Measurements from ENCODE around the gene NGDN. TPM values are rescaled to one million over a fixed set of nuclear protein-coding genes. Genes with fewer than 3 reads are reported as not detected.
"Not testable (repeated sequence)": the region's sequence is repeated elsewhere in the genome, so short reads cannot be mapped to it uniquely, and the experiment has no call there.

The NGDN gene
- total RNA-seq, 1 donor from 2014 or later = 51.7 TPM

DNA sequence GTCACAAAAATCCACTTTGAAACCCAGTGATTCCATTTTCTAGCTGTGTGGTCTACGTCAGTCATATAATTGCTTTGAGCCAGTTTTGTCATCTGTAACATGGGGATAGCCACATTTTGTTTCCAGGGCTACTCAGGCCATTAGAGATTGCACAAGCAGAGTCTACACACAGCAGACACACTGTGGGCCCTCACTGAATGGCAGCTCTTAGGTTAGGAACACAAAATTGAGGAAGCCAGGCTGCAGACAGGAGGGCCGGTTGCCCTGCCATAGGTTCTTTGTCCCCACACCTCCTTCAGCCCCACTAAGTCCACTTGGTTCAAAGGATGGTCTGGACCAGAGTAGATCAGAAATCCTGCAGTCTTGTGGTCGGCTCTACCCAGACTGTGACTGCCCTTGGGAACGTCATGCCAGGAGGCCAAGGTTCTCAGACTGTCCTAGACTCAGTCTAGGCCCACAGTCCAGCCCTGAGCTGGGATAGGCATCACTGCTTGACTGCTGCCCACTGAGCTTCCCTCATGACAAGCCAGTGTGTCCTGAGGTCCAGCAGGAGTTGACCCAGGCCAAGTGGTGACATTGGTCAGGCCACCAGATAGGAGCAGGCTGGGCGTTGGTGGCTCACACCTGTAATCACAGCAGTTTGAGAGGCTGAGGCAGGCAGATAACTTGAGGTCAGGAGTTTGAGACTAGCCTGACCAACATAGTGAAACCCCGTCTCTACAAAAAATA is 30.2 kb upstream of the NGDN start:
- DNase-seq (ENCODE audit: low read depth, low spot score) = no peak

- DNase-seq (ENCODE audit: low read depth, low spot score) = no peak
Measured at GRCh38 chr14:23441076-23441475, 28.4 kb upstream of the NGDN start.

- no peak for DNase-seq (ENCODE audit: low read depth, low spot score)
Measured at GRCh38 chr14:23442721-23443356, 26.7 kb upstream of the NGDN start.

DNA sequence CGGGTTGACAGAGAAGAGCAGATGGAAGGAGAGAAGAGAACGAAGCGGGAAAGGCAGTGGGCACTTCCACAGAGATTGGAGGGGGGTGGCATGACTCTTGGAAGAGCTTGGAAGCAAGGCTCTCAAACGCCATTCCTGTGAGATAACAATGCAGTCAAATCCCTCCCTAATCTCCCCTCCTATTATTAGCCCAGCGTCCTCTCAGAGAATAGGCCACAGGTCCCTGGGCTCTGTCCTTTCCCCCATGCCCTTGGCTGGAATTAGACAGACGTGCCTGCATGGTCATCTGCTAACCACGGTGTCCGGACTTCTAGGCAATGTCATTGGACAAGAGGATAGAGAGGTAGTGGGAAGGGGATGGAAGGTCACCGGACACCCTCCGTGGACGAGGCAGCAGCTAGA is 26.1 kb upstream of the NGDN start:
- DNase-seq (ENCODE audit: low read depth, low spot score) = no peak

DNA sequence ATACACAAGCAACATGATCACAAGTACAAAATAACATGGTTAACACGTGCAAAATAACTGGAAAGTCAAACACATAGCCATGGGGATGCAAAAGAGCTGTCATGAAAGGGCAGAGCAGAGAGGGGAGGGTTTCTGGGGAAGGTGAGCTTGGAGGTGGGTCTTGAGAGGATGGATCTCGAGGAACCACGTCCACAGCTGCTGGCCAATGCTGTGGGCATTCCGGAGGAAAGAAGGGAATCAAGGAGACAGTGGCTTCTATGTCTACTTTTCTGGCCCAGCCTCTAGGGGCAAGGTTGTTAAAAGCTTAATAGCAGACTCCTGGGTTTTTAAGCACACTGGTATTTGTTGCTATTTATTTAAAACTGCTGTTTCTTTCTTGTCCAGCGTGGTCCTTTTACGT is 25.6 kb upstream of the NGDN start:
- DNase-seq (ENCODE audit: low read depth, low spot score) = no peak

GRCh38 chr14:23444314-23444713 is 25.2 kb upstream of the NGDN start:
- DNase-seq (ENCODE audit: low read depth, low spot score) = no peak

GRCh38 chr14:23445773-23446172 is 23.7 kb upstream of the NGDN start:
- no peak for DNase-seq (ENCODE audit: low read depth, low spot score)

DNA sequence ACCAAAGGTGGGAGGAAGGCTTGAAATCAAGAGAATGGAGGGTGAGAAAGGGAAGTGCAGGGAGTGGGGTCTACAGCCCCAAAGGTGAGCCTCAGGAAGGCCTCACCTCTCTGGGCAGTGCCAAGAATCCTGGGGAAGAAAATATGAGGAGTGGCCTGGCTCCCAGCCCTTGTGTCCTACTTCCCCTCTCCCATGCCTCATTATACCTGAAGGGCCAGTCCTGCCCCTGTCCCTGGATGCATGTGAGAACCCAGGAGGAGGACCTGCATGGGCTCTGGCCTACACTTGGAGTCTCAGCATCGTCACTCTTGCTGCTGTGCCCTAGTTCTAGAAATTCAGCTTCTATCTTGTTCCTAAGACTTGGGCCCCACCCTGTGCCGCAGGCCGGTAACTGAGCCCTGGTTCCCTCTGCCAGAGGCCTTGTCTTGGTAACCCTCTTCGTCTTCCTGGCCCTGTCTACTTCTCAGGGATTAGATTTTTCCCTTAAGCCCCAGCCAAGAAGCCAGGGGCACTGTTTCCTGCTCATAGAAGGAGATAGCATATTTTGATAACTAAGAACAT is 23.1 kb upstream of the NGDN start:
- DNase-seq (ENCODE audit: low read depth, low spot score) = no peak

DNA sequence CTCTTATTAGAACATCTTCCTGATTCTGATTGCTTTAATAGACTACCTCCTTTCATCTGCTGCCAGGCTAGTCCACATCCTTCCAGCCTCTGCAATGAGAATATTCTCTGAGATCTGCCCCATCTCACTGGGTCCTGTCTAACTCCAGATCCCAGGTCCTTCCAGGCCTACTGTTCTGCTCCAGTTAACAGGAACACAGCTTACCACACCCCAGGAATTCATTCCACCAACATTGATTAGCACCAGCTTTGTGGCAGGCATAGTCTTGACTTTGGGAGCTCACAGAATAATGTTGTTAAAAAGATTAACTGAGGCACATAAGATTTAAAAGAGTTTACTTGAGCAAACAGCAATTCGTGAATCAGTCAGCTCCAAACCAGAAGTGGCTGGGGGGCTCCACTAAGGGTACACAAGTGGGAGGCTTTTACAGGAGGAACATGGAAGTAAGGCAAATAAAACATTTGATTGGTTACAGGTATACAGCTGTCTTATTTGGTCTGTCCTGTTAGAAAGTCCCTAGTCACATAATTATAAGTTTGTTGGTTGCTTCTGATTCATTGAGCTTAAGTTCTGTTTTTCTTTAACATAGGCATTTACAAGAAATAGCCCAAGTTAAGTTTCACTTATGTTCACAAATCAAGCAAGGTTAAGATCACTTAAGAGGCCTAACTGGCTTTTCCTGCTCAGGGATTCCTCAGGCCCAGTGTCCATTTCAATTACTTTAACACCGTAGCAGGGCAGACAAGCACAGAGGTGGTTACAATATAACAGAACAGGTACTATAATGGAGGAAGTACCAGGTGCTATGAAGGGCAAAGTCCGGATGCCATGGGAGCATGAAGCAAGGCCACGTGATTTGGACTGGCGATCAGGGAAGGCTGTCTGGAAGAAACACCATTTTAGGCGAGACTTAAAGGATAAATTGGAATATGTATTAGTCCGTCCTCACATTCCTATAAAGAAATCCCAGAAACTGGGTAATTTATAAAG is 21.8 kb upstream of the NGDN start:
- no peak for DNase-seq (ENCODE audit: low read depth, low spot score)

DNA sequence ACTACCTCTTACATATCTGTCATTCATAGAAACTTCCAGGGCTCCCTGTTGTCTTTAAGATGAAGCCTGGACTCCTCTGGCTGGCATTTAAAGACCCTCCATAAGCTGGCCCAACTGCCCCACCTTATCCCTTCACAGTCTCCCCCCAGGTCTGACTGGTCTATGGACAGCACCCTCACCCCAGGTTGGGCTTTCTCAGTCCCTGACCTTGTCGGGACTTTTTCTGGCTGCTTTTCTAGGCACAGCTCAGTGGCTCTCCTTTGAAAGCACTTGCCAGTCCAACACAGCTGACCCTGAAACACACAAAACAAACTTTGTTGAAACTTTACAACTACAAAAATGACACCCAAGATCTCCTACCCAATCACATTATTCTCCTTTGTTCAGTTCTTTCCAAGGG is 20.2 kb upstream of the NGDN start:
- no peak for DNase-seq (ENCODE audit: low read depth, low spot score)

- no peak for DNase-seq (ENCODE audit: low read depth, low spot score)
Measured at GRCh38 chr14:23450379-23450778, 19.1 kb upstream of the NGDN start.

DNA sequence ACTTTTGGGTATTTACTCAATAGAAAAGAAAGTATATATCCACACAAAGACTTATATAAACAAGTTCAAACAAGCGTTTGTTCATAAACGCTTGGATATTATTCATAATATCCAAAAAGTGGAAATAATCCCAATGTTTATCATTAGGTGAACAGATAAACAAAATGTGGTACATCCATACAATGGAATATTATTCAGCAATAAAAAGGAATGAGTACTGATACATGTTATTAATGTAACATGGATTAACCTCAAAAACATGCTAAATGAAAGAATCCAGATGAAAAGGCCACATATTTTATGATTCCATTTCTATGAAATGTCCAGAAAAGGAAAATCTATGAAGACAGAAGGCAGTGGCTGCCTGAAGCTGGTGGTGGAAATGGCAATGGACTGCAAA is 17.3 kb upstream of the NGDN start:
- DNase-seq (ENCODE audit: low read depth, low spot score) = no peak

DNA sequence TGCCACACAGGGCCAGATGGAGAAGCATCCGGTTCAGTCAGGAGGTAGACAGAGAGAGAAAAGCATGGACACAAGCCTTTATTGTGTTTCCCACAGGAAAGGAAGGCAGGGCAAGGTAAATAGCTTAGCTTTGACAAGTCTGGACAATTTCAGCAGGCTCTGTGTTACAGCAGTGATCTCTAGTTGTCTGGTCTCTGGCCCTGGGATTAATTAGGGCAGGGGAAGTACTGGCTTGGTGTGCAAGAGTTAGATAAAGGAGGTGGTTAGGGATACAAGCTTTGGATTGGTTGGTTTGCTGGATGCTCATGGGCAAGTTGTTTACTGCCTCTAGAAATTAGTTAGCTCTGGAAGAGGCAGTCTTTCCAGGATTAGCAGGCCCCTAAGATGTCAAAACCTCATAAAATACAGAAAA is 15.1 kb upstream of the NGDN start:
- DNase-seq (ENCODE audit: low read depth, low spot score) = no peak

DNA sequence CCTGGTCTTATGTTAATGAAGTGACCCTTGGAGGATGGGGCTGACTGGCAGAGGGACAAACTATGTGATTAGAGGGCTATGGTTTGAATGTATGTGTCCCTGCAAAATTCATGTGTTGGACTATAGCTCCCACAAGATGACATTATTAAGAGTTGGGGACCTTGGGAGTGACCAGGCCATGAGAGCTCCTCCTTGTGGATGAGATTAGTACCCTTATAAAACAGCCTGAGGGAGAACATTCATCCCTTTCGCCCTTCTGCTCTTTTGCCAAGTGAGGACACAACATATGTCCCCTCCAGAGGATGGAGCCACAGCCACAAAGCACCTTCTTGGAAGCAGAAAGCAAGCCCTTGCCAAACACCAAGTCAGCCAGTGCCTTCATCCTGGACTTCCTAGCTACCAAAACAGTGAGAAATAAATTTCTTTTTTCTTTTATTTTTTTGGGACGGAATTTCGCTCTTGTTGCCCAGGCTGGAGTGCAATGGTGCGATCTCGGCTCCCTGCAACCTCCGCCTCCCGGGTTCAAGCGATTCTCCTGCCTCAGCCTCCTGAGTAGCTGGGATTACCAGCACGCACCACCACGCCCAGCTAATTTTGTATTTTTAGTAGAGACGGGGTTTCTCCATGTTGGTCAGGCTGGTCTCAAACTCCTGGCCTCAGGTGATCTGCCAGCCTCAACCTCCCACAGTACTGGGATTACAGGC is 12.5 kb upstream of the NGDN start:
- DNase-seq (ENCODE audit: low read depth, low spot score) = not testable (repeated sequence)

DNA sequence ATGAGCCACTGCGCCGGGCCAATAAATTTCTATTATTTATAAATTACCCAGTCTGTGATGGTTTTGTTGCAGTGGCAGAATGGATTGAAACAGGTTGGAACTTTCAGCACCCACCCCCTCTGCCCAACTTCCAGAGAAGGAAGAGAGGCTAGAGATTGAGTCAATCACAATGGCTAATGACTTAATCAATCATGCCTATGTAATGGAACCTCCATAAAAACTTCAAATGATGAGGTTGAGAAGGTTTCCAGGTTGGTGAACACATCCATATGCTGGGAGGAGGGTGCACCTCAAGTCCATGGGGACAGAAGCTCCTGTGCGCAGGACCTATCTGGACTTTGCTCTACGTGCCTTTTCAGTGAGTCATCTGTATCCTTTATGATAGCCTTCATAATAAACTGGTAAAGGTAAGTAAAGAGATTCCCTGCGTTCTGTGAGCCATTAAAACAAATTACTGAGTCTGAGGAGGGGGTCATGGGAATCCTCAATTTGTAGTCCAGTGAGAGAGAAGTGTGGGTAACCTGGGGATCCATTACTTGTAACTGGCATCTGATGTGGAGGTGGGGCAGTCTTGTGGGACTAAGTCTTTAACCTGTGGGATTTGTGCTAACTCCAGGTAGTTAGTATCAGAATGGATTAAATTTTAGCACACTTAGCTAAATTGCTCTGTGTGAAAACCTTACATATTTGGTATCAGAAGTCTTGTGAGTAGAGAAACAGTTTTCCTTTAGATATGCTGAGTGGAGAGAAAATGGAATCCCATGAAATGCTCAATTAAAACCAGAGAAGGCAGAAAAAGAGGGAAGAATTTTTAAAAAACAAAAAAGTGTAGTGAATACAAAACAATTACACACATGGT is 11.7 kb upstream of the NGDN start:
- no peak for DNase-seq (ENCODE audit: low read depth, low spot score)

- no peak for DNase-seq (ENCODE audit: low read depth, low spot score)
Measured at GRCh38 chr14:23460960-23461359, 8.5 kb upstream of the NGDN start.

- DNase-seq (ENCODE audit: low read depth, low spot score) = no peak
Measured at GRCh38 chr14:23464700-23465099, 4.8 kb upstream of the NGDN start.

GRCh38 chr14:23465261-23465660 is 4.2 kb upstream of the NGDN start:
- no peak for DNase-seq (ENCODE audit: low read depth, low spot score)

- DNase-seq (ENCODE audit: low read depth, low spot score) = no peak
Measured at GRCh38 chr14:23468704-23469126, 788 bp upstream of the NGDN start.

DNA sequence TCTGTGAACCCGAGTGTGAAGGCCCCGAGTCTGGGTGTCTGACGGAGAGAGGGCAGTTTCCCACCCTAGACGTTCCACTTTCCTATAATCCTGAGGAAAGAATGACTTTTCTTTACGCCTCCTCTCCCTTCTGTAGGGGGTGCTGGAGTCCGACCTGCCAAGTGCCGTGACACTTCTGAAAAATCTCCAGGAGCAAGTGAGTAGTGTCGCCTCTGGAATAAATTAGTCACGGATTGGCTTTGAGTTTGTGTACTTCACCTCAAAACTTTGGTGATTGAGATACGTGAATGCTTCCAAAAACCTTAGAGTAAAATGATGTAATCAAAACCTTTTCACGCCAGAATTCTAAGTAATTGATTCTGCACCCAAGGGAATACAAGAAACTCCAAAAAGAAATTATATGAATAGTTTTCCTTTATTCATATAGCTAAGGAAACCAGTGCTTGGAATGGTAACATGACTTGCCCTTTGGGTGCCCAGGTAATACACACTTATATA is 452 bp downstream of the NGDN start:
- no peak for DNase-seq (ENCODE audit: low read depth, low spot score)

All from pulmonary artery endothelial cell (primary cell).